ENCODE data around the gene KRTAP10-3.

- no peak for TF ChIP-seq POLR2A (IDR thresholded peaks at IDR 0.05; ENCODE audit: low read depth, low read length)
- TF ChIP-seq CTCF (IDR thresholded peaks at IDR 0.05; ENCODE audit: extremely low read depth in 1 of 2, insufficient read depth in 1 of 2, low read depth in 1 of 2, low read length in 2 of 2): no peak
- no peak for TF ChIP-seq EZH2 (IDR thresholded peaks at IDR 0.05; ENCODE audit: borderline replicate concordance, low read depth, low read length, severe bottlenecking)
- no peak for TF ChIP-seq POLR2AphosphoS5 (IDR thresholded peaks at IDR 0.05; ENCODE audit: insufficient read depth, low read depth, low read length)
- TF ChIP-seq, protein P1, sequence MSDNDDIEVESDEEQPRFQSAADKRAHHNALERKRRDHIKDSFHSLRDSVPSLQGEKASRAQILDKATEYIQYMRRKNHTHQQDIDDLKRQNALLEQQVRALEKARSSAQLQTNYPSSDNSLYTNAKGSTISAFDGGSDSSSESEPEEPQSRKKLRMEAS (IDR thresholded peaks at IDR 0.05; ENCODE audit: insufficient read depth, insufficient read length): no peak
- TF ChIP-seq GATA2 (IDR thresholded peaks at IDR 0.05; ENCODE audit: insufficient read depth, insufficient read length, low read depth, low read length): no peak
- no peak for TF ChIP-seq JUN (IDR thresholded peaks at IDR 0.05; ENCODE audit: borderline replicate concordance, insufficient read depth, insufficient read length, low read depth)
- no peak for TF ChIP-seq MYC (IDR thresholded peaks at IDR 0.05; ENCODE audit: low read depth, low read length)
- no peak for TF ChIP-seq FOS (IDR thresholded peaks at IDR 0.05; ENCODE audit: borderline replicate concordance, insufficient read depth, low read length)
These were observed 50.2 kb downstream of the KRTAP10-3 start for GRCh38 chr21:44508426-44508710.
